NCI-H1436 treated with DMSO at 0.1 percent for 48 hours (cell line): ENCODE measurements around the gene SPATA6L.

Experiments used
- DNase-seq: peaks from one replicate; lab custom pipeline; 2025; lab: John Stamatoyannopoulos, UW

SPATA6L gene

GRCh38 chr9:4549751-4550295 lies 116.5 kb downstream of the SPATA6L start:
- no peak for DNase-seq

- no peak for DNase-seq
Measured at GRCh38 chr9:4548811-4549725, 117.2 kb downstream of the SPATA6L start.
